Astrocyte of the spinal cord (primary cell): ENCODE measurements around the gene GAB2.
"Not testable (repeated sequence)": the region's sequence is repeated elsewhere in the genome, so short reads cannot be mapped to it uniquely, and the experiment has no call there.

Source experiments
- DNase-seq: peaks from one replicate; pipeline ENCODE4 v3.0.0; 2011; ENCODE audit warnings: low read depth, low spot score
- H3K4me3 ChIP-seq: 2 replicates; pipeline ENCODE4 v1.5.1; 2011; ENCODE audit warnings: low read depth, mild to moderate bottlenecking, low read length, moderate library complexity
- in situ Hi-C: cut with HindIII; loops from 2 replicates; pipeline ENCODE4 v1.10.0; 2017; ENCODE audit warnings: low sequenced_read_pairs
- TF ChIP-seq, protein P1 (sequence below): IDR thresholded peaks from 2 replicates; pipeline ENCODE4 v1.5.1; 2012; ENCODE audit warnings: low read depth, mild to moderate bottlenecking, low read length, inconsistent platforms

Gene GAB2

DNA sequence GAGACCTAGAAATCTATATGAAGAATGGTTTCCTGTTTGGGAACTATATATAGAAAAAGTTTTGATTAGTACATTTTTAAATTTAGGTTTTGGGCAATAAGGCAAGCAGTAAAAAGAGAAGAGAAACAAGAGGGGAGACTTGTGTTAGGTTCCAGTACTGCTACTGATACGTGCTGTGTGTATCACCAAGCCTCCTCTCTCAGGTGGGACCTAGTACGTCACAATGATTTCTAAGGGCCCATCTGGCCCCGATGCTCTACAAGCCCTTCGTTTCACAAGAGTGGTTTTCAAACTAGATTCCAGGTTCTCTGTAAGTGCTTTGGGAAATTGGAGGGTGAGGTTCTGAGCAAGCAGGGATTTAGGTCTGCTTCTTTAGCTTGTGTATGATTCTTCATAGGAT, 189.7 kb downstream of the GAB2 start:
- TF ChIP-seq, protein P1, sequence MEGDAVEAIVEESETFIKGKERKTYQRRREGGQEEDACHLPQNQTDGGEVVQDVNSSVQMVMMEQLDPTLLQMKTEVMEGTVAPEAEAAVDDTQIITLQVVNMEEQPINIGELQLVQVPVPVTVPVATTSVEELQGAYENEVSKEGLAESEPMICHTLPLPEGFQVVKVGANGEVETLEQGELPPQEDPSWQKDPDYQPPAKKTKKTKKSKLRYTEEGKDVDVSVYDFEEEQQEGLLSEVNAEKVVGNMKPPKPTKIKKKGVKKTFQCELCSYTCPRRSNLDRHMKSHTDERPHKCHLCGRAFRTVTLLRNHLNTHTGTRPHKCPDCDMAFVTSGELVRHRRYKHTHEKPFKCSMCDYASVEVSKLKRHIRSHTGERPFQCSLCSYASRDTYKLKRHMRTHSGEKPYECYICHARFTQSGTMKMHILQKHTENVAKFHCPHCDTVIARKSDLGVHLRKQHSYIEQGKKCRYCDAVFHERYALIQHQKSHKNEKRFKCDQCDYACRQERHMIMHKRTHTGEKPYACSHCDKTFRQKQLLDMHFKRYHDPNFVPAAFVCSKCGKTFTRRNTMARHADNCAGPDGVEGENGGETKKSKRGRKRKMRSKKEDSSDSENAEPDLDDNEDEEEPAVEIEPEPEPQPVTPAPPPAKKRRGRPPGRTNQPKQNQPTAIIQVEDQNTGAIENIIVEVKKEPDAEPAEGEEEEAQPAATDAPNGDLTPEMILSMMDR: no peak
- in situ Hi-C loops: no loop called here
- no peak overlapping the region for H3K4me3 ChIP-seq
- no peak for DNase-seq

GRCh38 chr11:78226684-78227680, 190.6 kb downstream of the GAB2 start:
- DNase-seq: no peak
- TF ChIP-seq, protein P1: no peak
- in situ Hi-C loops: no loop called here
- no peak overlapping the region for H3K4me3 ChIP-seq

GRCh38 chr11:78224906-78225420, 192.7 kb downstream of the GAB2 start:
- DNase-seq: no peak
- no peak overlapping the region for H3K4me3 ChIP-seq
- TF ChIP-seq, protein P1: no peak
- in situ Hi-C loops: no loop called here

- H3K4me3 ChIP-seq: no peak overlapping the region
- TF ChIP-seq, protein P1: no peak
- DNase-seq: no peak
- in situ Hi-C loops: no loop called here
These were observed 193.1 kb downstream of the GAB2 start for GRCh38 chr11:78224506-78224905.

DNA sequence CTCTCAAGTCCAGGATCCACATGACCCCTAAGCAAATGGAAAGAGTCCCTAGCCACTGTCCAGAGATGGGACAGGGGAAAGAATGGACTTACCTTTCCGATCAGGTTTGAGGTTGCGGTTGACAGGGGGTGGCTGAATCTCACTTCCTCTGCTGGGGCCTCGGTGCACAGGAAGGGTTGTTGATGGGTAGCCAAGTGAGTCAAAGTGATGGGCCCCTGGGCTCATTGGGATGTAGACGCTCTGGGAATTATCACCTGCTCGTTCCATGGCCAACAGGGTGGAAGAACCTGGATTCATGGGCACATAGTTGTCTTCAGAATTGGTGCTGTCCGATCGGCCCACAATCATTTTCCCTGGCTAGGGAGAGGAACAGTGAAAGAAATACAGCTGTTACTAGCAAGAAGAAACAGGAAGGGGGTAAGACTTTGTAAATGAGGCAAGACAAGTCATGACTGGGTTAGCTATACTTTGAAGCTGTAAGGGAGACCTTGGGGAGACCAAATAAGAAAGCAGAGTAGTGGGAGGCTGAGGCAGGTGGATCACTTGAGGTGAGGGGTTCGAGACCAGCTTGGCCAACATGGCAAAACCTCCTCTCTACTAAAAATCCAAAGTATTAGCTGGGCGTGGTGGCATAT, 194.2 kb downstream of the GAB2 start:
- TF ChIP-seq, protein P1: no peak
- DNase-seq: no peak
- no peak overlapping the region for H3K4me3 ChIP-seq
- in situ Hi-C loops: no loop called here

GRCh38 chr11:78222726-78223125, 194.9 kb downstream of the GAB2 start:
- in situ Hi-C loops, H3K4me3 ChIP-seq, DNase-seq: not testable (repeated sequence)
